IMR-90 (cell line): ENCODE data around the gene HADHB.

Experiments
- BHLHE40 ChIP-seq: fragments of 150-350 bp; IDR thresholded peaks from 2 replicates; pipeline ENCODE4 v1.6.1; 2016; ENCODE audit warnings: mild to moderate bottlenecking, low read depth, low read length
- CEBPB ChIP-seq: IDR thresholded peaks from 2 replicates; pipeline ENCODE4 v1.6.1; 2012; ENCODE audit warnings: low read depth, low read length, improper control_type of control experiment
- CTCF ChIP-seq: conservative IDR thresholded peaks from 2 replicates; pipeline ENCODE4 v1.5.1; 2012; ENCODE audit warnings: mild to moderate bottlenecking, low read depth, low read length, improper control_type of control experiment
- FOS ChIP-seq: fragments of 150-350 bp; IDR thresholded peaks from 2 replicates; pipeline ENCODE4 v1.6.1; 2016; ENCODE audit warnings: low read depth, low read length
- MAZ ChIP-seq: IDR thresholded peaks from 2 replicates; pipeline ENCODE4 v1.6.1; 2012; ENCODE audit warnings: low read depth, mild to moderate bottlenecking, low read length, improper control_type of control experiment, moderate library complexity, borderline replicate concordance
- MXI1 ChIP-seq: IDR thresholded peaks from 2 replicates; pipeline ENCODE4 v1.6.1; 2012; ENCODE audit warnings: low read depth, mild to moderate bottlenecking, low read length, moderate library complexity, borderline replicate concordance
- POLR2A ChIP-seq: IDR thresholded peaks from 2 replicates; pipeline ENCODE4 v1.6.1; 2012; ENCODE audit warnings: mild to moderate bottlenecking, low read depth, low read length
- RAD21 ChIP-seq: IDR thresholded peaks from 2 replicates; pipeline ENCODE4 v1.6.1; 2012; ENCODE audit warnings: low read length, improper control_type of control experiment

DNA sequence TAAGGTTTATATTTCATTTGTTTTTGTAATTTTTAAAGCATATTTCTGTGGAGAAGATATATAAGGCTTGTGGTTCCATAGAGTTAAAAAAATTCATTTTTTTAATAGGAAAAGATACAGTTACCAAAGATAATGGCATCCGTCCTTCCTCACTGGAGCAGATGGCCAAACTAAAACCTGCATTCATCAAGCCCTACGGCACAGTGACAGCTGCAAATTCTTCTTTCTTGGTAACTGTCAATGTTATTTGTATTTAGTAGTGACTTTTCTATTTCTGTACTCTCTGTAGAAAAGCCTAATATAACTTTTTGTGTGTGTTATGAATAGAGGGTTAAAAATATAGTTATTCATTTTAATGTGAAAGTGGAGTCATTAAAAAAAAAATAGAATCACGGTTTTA lies 35.1 kb downstream of the HADHB start:
- TF ChIP-seq MXI1 (no peak), MAZ (no peak), RAD21 (no peak), CTCF (no peak), CEBPB (no peak), POLR2A (no peak), FOS (no peak), BHLHE40 (no peak)
